ENCODE results near the gene FOXJ1. TPM values are rescaled to one million over a fixed set of nuclear protein-coding genes. Genes with fewer than 3 reads are reported as not detected.

FOXJ1 gene
- total RNA-seq, 1 experiment from 2014 or later = 4.0 TPM

- Mint-ChIP-seq H3K9me3 (peaks cover 0 to 2% of the 10 kb centered on the region in 2 experiments; a peak in 1 of 5 replicates), H3K27me3 (ENCODE audit: low read depth) (peaks cover 10% of the 10 kb centered on the region), H3K36me3 (ENCODE audit: insufficient read depth in 1 of 3, low read depth in 3 of 3) (no peaks in the 10 kb centered on the region), H3K27ac (no peak overlapping the region), H3K4me1 (peaks cover 32 to 33% of the 10 kb centered on the region in 2 experiments), H3K4me3 (peak overlapping the region in 1 of 2 experiments; percentile 28; a peak in 2 of 5 replicates)
- H3K23me2 ChIP-seq (ENCODE audit: insufficient read length, low read depth, low read length, poor library complexity, severe bottlenecking) = no peaks in the 10 kb centered on the region
- TF ChIP-seq CTCF (conservative IDR thresholded peaks at IDR 0.05) = no peak
- H3K18ac ChIP-seq (ENCODE audit: insufficient read length, low read depth, low read length) = no peak overlapping the region
- H3K27ac ChIP-seq (ENCODE audit: insufficient read length, low read depth, low read length) = no peak overlapping the region
- no peak overlapping the region for H3K14ac ChIP-seq (ENCODE audit: insufficient read depth, low read length)
- WGBS (ENCODE audit: extremely low coverage, insufficient read length, low lambda C conversion rate) = no CpG with 5 or more reads among the region's 5 CpGs
- no peak overlapping the region for H3K23ac ChIP-seq (ENCODE audit: insufficient read length, low read depth, low read length)
- H4K5ac ChIP-seq (ENCODE audit: insufficient read length, low read depth, low read length) = no peak overlapping the region
- DNase-seq = no peak
- H2AK5ac ChIP-seq (ENCODE audit: insufficient read length, low read length) = no peak overlapping the region
- no peaks in the 10 kb centered on the region for H3K79me2 ChIP-seq (ENCODE audit: insufficient read depth, low read length)
- no peak overlapping the region for H3K56ac ChIP-seq (ENCODE audit: insufficient read length, low read depth, low read length)
- H3T11ph ChIP-seq (ENCODE audit: low read length) = no peak overlapping the region
- H2BK120ac ChIP-seq (ENCODE audit: low read depth, low read length, poor library complexity, severe bottlenecking) = no peak overlapping the region
- no peak overlapping the region for H4K91ac ChIP-seq (ENCODE audit: insufficient read length, low read depth, low read length)
- no peak overlapping the region for H4K8ac ChIP-seq (replicated peaks; ENCODE audit: insufficient read length, low read depth, low read length)
- H2BK20ac ChIP-seq (ENCODE audit: low read depth, low read length, poor library complexity, severe bottlenecking) = no peak overlapping the region
- H3K27me3 ChIP-seq (ENCODE audit: insufficient read depth, low read length) = no peaks in the 10 kb centered on the region
- H3K4me1 ChIP-seq (ENCODE audit: insufficient read depth, low read length) = no peaks in the 10 kb centered on the region; the same call in 1 of the 2 replicates
- no peaks in the 10 kb centered on the region for H3K9me3 ChIP-seq (ENCODE audit: control insufficient read depth, low read depth, low read length)
- H2BK15ac ChIP-seq (ENCODE audit: low read depth, low read length) = no peak overlapping the region
- H3K4ac ChIP-seq (ENCODE audit: low read depth, low read length) = no peak overlapping the region
- no peak overlapping the region for H2BK5ac ChIP-seq (ENCODE audit: insufficient read length, low read length)
- H3K9ac ChIP-seq (ENCODE audit: extremely low read depth, insufficient read length, low read length) = no peak overlapping the region
- no peaks in the 10 kb centered on the region for H4K20me1 ChIP-seq (ENCODE audit: control insufficient read depth, insufficient read depth, insufficient read length)
- no peaks in the 10 kb centered on the region for H3K79me1 ChIP-seq (ENCODE audit: insufficient read depth, low read depth, low read length, poor library complexity, severe bottlenecking)
- H2BK12ac ChIP-seq (ENCODE audit: insufficient read length, low read depth, low read length) = no peak overlapping the region
- no peak overlapping the region for H3K4me2 ChIP-seq (ENCODE audit: insufficient read depth, insufficient read length, low read length)
- no peak overlapping the region for H2AFZ ChIP-seq (ENCODE audit: low read length)
Measured at GRCh38 chr17:76120658-76121008, 20.4 kb downstream of the FOXJ1 start.

Measured in H9 (cell line).